ENCODE results near the gene MYH7. TPM values are rescaled to one million over a fixed set of nuclear protein-coding genes. Genes with fewer than 3 reads are reported as not detected.
"Not testable (repeated sequence)": the region's sequence is repeated elsewhere in the genome, so short reads cannot be mapped to it uniquely, and the experiment has no call there.

MYH7 gene
- total RNA-seq, 1 donor from 2014 or later, result not detected

DNA sequence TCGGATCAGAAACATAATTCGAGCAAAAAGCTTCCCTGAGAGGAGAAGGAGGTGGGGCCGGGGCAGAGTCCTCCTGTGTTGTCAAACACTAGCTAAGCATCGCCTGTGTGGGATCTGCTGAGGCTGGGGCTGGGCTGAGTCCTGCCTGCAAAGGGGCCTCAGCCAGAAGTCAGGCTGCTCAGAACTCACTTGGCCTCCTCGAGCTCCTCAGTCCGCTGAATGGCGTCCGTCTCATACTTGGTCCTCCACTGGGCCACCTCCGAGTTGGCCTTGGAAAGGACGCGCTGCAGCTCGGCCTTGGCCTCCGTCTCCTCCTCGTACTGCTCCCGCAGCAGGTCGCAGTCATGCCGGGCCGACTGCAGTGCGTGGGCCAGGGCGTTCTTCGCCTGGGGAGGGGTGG is 17.4 kb downstream of the MYH7 start:
- Histone ChIP-seq H3K27ac (no peak overlapping the region), H3K4me1 (no peaks in the 10 kb centered on the region), H3K27me3 (no peaks in the 10 kb centered on the region), H3K9me3 (no peaks in the 10 kb centered on the region), H3K36me3 (no peaks in the 10 kb centered on the region), H3K4me3 (no peak overlapping the region)
- DNase-seq (ENCODE audit: extremely low spot score in 2 of 2), result no peak
- TF ChIP-seq POLR2AphosphoS5 (IDR thresholded peaks at IDR 0.05; ENCODE audit: insufficient read depth in 1 of 2, low read depth in 1 of 2), result no peak
- TF ChIP-seq, protein P1, sequence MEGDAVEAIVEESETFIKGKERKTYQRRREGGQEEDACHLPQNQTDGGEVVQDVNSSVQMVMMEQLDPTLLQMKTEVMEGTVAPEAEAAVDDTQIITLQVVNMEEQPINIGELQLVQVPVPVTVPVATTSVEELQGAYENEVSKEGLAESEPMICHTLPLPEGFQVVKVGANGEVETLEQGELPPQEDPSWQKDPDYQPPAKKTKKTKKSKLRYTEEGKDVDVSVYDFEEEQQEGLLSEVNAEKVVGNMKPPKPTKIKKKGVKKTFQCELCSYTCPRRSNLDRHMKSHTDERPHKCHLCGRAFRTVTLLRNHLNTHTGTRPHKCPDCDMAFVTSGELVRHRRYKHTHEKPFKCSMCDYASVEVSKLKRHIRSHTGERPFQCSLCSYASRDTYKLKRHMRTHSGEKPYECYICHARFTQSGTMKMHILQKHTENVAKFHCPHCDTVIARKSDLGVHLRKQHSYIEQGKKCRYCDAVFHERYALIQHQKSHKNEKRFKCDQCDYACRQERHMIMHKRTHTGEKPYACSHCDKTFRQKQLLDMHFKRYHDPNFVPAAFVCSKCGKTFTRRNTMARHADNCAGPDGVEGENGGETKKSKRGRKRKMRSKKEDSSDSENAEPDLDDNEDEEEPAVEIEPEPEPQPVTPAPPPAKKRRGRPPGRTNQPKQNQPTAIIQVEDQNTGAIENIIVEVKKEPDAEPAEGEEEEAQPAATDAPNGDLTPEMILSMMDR (IDR thresholded peaks at IDR 0.05), result no peak
- TF ChIP-seq POLR2A (IDR thresholded peaks at IDR 0.05), result no peak
- intact Hi-C loops (cut with DNase I), result no loop called here

DNA sequence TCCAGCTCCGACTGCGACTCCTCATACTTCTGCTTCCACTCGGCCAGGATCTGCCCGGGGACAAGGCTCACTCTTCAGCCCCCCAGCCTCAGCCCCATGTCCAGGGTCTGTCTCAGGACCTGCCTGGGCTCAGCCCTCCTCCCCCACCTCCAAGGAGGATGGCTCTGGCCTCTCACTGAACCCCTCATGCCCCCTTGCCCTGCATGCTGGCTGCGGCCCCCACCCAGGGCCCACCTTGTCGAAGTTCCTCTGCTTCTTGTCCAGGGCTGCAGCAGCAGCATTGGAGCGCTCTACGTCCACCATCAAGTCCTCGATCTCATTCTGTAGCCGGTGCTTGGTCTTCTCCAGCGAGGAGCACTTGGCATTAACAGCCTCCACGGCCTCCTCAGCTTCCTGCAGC is 18.2 kb downstream of the MYH7 start:
- H3K4me1 ChIP-seq; H3K36me3 ChIP-seq; DNase-seq (ENCODE audit: extremely low spot score in 2 of 2); H3K9me3 ChIP-seq; H3K27me3 ChIP-seq; intact Hi-C loops (cut with DNase I); H3K4me3 ChIP-seq; H3K27ac ChIP-seq: not testable (repeated sequence)

DNA sequence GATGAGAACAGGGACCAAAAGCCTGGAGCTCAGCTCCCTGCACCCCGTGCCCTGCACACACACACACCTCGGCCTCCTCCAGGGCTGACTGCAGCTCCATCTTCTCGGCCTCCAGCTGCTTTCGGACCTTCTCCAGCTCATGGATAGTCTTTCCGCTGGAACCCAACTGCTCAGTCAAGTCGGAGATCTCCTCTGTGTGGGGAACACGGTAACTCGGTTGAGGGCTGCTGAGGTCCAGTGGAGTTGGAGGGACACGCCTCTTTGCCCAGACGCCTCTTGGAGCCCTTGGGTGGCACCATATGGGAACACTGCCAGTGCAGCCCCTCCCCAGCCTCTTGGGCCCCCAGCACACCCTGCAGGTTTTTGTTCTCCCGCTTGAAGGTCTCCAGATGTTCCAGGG is 18.7 kb downstream of the MYH7 start:
- H3K27me3 ChIP-seq, result no peaks in the 10 kb centered on the region
- no peaks in the 10 kb centered on the region for H3K36me3 ChIP-seq
- intact Hi-C loops (cut with DNase I), result no loop called here

DNA sequence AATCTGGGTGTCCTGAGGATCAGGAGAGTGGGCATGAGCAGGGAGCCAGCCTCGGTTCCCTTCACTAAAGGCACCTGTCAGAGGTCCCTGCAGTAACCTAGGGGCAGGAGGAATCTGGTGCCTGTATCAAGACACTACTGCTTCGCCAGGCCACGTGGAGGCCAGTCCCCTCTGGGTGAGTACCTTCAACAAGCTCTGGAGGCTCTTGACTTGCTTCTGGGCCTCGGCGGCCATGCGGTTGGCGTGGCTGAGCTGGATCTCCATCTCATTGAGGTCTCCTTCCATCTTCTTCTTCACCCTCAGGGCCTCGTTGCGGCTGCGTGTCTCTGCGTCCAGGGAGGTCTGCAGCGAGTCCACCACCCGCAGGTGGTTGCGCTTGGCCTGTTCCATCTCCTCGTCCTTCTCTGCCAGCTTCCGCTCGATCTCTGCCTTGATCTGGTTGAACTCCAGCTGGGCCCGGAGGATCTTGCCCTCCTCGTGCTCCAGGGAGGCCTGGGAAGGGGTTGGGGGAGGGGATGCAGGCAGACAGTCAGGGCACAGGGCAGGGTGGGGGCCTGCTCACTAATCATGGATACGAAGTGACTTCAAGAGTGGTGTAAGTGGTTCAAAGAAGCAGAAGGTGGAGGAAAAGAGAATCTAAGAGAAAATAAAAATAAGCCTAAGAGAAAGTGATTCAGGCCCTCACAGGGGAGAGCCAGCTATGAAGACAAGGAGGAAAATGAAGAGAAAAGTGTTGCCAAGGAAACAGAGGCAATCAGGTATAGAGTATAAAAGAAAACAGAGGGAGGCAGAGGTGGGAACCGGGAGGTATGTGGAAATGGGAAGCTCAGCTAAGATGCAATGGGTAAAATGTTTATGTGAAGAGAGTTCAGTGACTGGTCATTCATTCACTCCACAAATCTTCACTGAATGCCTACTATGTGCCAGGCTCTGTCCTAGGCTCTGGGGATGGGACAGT is 19.4 kb downstream of the MYH7 start:
- Histone ChIP-seq H3K27me3 (no peaks in the 10 kb centered on the region), H3K4me3 (no peak overlapping the region), H3K4me1 (no peaks in the 10 kb centered on the region), H3K36me3 (no peaks in the 10 kb centered on the region), H3K27ac (no peak overlapping the region), H3K9me3 (no peaks in the 10 kb centered on the region)
- no peak for DNase-seq (ENCODE audit: extremely low spot score in 2 of 2)
- TF ChIP-seq POLR2AphosphoS5 (IDR thresholded peaks at IDR 0.05; ENCODE audit: insufficient read depth in 1 of 2, low read depth in 1 of 2) (no peak), POLR2A (IDR thresholded peaks at IDR 0.05) (no peak)
- TF ChIP-seq, protein P1 (IDR thresholded peaks at IDR 0.05), result no peak
- intact Hi-C loops (cut with DNase I), result no loop called here

More for the DNA sequence above, 18.7 kb downstream of the MYH7 start:
- DNase-seq (ENCODE audit: extremely low spot score in 2 of 2), result no peak
- Histone ChIP-seq H3K9me3 (no peaks in the 10 kb centered on the region), H3K4me1 (no peaks in the 10 kb centered on the region), H3K4me3 (no peak overlapping the region), H3K27ac (no peak overlapping the region)
- TF ChIP-seq, protein P1 (IDR thresholded peaks at IDR 0.05), result no peak
- TF ChIP-seq POLR2AphosphoS5 (IDR thresholded peaks at IDR 0.05; ENCODE audit: insufficient read depth in 1 of 2, low read depth in 1 of 2) (no peak), POLR2A (IDR thresholded peaks at IDR 0.05) (no peak)

DNA sequence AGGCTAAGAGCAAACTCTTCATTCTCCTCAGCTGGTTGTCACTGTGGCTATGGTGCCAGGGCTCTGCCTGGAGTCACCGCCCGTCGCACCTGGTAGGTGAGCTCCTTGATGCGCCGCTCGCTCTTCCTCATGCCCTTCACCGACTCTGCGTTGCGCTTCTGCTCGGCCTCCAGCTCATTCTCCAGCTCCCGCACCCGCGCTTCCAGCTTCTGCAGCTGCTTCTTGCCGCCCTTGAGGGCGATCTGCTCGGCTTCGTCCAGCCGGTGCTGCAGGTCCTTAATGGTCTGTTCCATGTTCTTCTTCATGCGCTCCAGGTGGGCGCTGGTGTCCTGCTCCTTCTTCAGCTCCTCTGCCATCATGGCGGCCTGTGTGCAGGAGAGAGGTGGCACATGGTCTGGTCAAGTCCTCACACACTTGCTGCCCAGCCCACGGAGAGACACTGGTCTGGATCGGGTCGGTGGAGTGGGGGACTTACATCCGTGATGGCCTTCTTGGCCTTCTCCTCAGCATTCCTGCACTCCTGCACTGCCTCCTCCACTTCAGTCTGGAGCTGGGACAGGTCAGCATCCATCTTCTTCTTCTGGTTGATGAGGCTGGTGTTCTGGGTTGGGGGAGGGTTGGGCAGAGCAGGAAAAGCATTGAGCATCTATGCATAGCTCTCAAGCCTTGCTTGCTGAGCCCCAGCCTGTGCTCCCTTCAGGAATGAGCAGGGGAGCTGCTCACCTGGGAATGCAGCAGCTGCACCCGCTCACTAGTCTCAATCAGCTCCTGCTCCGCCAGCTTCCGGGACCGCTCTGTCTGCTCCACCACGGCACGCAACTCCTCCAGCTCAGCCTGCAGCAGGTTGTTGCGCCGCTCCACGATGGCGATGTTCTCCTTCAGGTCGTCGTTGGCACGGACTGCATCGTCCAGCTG is 20.3 kb downstream of the MYH7 start:
- no peaks in the 10 kb centered on the region for H3K4me1 ChIP-seq
- no peak for DNase-seq (ENCODE audit: extremely low spot score in 2 of 2)
- no peaks in the 10 kb centered on the region for H3K36me3 ChIP-seq
- H3K27me3 ChIP-seq, result no peaks in the 10 kb centered on the region
- intact Hi-C loops (cut with DNase I), result no loop called here
- no peaks in the 10 kb centered on the region for H3K9me3 ChIP-seq
- H3K4me3 ChIP-seq, result no peak overlapping the region
- TF ChIP-seq, protein P1 (IDR thresholded peaks at IDR 0.05), result no peak
- TF ChIP-seq POLR2A (IDR thresholded peaks at IDR 0.05) (no peak), POLR2AphosphoS5 (IDR thresholded peaks at IDR 0.05; ENCODE audit: insufficient read depth in 1 of 2, low read depth in 1 of 2) (no peak)
- H3K27ac ChIP-seq, result no peak overlapping the region
